ENCODE measurements around the gene MMP1.

The MMP1 gene

GRCh38 chr11:102830001-102830727 is 32.2 kb upstream of the MMP1 start:
- POLR2A ChIA-PET (ENCODE audit: low non-redundant PET) = no interaction called here
- CTCF ChIA-PET = no interaction called here
- H3K27ac ChIP-seq = no peak overlapping the region
- TF ChIP-seq CTCF (conservative IDR thresholded peaks at IDR 0.05; ENCODE audit: low read depth) = no peak
- no peak for DNase-seq (ENCODE audit: low spot score)

GRCh38 chr11:102829316-102830000 is 31.5 kb upstream of the MMP1 start:
- H3K27ac ChIP-seq = no peak overlapping the region
- POLR2A ChIA-PET (ENCODE audit: low non-redundant PET) = no interaction called here
- TF ChIP-seq CTCF (conservative IDR thresholded peaks at IDR 0.05; ENCODE audit: low read depth) = no peak
- CTCF ChIA-PET = no interaction called here
- no peak for DNase-seq (ENCODE audit: low spot score)

GRCh38 chr11:102824556-102824955 is 26.6 kb upstream of the MMP1 start:
- ChIA-PET CTCF (no interaction called here), POLR2A (ENCODE audit: low non-redundant PET) (no interaction called here)
- TF ChIP-seq CTCF (conservative IDR thresholded peaks at IDR 0.05; ENCODE audit: low read depth) = no peak
- no peak for DNase-seq (ENCODE audit: low spot score)
- H3K27ac ChIP-seq = no peak overlapping the region

GRCh38 chr11:102819491-102819890 is 21.5 kb upstream of the MMP1 start:
- no peak for TF ChIP-seq CTCF (conservative IDR thresholded peaks at IDR 0.05; ENCODE audit: low read depth)
- ChIA-PET POLR2A (ENCODE audit: low non-redundant PET) (no interaction called here), CTCF (no interaction called here)
- no peak for DNase-seq (ENCODE audit: low spot score)
- H3K27ac ChIP-seq = no peak overlapping the region

- POLR2A ChIA-PET (ENCODE audit: low non-redundant PET) = no interaction called here
- TF ChIP-seq CTCF (conservative IDR thresholded peaks at IDR 0.05; ENCODE audit: low read depth) = no peak
- CTCF ChIA-PET = no interaction called here
- DNase-seq (ENCODE audit: low spot score) = no peak
- no peak overlapping the region for H3K27ac ChIP-seq
Observed at GRCh38 chr11:102813484-102813883, 15.5 kb upstream of the MMP1 start.

GRCh38 chr11:102812188-102812587 is 14.2 kb upstream of the MMP1 start:
- ChIA-PET CTCF (no interaction called here), POLR2A (ENCODE audit: low non-redundant PET) (no interaction called here)
- no peak for TF ChIP-seq CTCF (conservative IDR thresholded peaks at IDR 0.05; ENCODE audit: low read depth)
- no peak overlapping the region for H3K27ac ChIP-seq
- no peak for DNase-seq (ENCODE audit: low spot score)
